NOMO-1 treated with dmso at 0.1 percent for 144 hours (cell line): ENCODE data around the gene DOCK6.

Experiments
- DNase-seq: peaks from one replicate; lab custom pipeline; 2025; ENCODE audit not compliant: unreplicated experiment; lab: John Stamatoyannopoulos, UW

The DOCK6 gene

DNA sequence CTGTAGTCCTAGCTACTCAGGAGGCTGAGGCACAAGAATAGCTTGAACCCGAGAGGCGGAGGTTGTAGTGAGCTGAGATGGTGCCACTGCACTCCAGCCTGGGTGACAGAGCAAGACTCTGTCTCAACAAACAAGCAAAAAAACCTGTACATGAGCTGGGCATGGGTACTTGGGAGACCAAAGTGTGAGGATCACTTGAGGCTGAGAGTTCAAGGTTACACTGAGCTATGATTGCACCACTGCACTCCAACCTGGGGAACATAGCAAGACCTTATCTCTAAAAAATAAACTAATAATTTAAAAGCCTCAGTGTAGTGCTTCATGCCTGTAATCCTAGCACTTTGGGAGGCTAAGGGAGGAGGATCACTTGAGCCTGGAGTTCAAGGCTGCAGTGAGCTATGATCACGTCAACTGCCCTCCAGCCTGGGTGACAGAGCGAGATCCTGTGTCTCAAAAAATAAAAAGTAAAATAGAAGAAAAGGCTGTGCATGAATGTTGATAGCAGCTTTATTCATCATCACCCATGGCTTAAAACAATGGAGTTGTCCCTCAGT, 12.3 kb upstream of the DOCK6 start:
- DNase-seq = no peak

DNA sequence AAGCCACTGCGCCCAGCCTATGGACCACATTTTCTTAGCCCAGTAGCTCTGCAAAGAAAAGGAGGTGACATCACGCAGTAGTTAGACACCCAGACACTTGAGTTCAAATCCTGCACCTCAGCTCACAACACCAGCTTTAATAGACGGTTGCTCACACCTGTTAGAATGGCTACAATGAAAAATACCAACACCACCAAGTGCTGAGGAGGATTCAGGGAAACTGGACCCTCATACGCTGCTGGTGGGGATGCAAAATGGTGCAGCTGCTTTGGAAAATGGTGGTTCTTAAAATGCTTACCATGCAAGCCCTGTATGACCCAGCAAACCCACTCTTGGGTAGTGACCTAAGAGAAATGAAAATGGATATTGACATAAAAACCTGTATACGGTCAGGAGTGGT, 11.7 kb upstream of the DOCK6 start:
- DNase-seq = no peak

DNA sequence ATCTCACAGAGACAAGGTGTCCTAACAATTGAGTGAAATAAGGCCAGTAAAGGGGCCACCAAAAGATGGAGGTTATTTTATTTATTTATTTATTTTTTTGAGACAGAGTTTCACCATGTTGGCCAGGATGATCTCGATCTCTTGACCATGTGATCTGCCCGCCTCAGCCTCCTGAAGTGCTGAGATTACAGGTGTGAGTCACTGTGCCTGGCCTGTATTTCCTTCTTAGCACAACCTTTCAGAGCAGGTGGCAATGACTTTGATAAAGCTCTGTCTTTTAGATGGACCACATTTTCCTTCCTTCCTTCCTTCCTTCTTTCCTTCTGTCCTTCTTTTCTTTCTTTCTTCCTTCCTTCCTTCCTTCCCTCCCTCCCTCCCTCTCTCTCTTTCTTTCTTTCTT, 11.0 kb upstream of the DOCK6 start:
- DNase-seq = no peak

DNA sequence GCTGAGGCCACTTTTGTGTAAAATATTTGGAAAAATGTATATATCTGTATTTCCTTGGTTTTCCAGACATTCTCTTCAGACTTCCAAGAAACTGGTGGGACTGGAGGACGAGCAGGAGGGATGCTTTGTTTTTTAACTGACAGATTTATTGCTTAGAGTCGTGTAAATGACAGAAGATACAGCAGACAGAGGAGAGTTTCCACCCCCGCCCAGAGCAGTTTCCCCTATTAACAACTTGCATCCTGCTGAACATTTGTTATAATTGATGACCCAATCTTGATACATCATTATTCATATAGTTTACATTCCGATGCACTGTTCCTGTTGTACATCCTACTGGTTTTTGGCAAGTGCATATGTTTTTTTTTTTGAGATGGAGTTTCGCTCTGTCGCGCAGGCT, 7.1 kb upstream of the DOCK6 start:
- no peak for DNase-seq

DNA sequence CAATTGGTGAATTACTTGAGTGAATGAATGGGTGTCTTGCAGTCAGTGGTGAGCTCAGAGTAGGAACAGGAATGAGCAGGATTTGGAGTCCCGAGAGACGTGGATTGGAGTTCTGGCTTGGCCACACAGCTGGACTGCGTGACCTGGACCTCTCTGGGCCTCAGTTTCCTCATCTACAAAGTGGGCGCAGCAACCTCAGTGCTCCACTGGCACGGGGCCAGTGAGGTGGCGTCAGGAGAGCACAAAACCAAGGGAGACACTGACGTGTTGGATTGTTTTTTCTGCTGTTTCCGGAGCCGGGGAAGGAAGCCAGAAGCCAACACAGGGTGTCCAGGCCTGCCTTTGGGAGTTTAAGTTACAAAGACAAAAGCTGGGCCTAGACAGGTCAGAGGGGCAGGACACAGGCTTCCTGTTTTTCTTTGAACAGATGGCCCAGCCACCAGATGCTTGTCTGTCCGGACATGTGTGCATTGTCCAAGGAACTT, 6.5 kb upstream of the DOCK6 start:
- DNase-seq = no peak

DNA sequence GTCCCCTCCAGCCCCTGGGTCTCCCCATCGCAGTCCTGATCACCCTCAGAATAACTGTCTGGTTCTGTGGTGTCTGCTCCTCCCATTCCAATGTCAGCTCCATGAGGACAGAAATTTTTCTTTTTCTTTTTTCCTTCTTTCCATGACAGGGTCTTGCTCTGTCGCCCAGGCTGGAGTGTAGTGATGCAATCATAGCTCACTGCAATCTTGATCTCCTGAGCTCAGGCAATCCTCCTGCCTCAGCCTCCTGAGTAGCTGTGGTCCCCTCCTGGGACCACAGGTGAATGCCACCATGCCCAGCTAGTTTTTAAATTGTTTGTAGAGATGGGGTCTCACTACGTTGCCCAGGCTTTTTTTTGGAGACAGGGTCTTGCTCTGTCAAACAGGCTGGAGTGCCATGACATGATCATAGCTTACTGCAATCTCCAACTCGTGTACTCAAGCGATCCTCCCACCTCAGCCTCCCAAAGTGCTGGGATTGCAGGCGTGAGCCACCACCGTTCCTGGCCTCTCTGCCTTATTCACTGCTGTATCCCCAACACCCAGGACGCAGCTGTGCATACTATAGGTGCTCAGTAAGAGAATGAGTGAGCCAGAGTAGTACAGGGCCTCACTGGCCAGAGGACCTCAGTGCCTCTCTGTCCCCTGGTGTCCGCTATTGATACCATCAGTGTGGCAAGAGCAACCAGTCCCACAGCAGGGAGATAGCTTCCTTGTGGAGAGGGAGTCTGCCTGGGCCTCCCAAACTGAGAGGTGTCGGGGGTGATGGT, 5.2 kb upstream of the DOCK6 start:
- DNase-seq = no peak

DNA sequence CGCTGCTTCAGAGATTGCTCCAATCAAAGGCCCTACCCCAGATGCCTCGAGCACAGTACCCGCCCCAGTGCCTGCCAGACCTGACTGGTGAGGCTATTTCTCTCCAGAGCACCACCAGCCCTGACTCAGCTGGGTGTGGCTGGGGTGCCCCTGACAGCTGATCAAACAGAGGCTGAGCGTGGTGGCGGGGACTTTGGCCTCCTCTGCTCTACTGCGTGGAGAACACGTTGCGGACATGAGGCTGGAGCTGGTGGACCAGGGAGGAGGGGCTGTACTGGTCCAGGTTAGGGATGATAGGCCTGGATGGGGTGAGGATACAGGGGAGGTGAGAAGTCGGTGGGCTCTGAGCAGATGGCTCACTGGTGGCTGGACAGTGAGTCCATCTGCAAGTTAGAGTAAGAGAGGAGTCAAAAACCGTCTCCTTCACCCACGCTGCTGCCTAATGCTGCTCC, 3.5 kb upstream of the DOCK6 start:
- no peak for DNase-seq

DNA sequence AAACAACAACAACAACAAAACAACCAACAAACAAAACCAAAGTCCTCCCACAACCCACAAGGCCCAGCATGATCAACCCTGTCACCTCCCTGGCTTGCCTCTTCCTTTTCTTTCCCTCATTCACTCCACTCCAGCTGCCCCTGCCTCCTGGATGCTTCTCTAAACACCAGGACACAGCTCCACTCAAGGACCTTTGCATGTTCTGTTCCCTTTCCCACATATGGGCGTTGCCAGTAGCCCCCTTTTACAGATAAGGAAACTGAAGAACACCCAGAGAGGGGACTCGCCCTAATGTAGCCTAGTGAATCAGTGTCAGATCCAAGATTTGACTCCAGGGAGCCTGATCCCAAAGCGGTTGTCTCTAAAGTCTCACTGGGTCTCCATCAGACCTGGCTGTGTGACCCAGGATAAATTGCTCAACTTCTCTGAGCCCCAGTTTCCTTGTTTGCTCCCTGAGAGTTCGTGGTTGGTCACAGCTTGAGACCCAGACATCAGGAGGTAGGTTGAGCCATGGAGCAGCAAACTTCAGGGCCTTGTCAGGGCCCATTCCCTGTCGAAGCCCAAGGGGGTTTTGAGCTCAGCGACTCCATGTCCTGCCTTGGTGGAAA, 3.0 kb upstream of the DOCK6 start:
- DNase-seq = no peak

DNA sequence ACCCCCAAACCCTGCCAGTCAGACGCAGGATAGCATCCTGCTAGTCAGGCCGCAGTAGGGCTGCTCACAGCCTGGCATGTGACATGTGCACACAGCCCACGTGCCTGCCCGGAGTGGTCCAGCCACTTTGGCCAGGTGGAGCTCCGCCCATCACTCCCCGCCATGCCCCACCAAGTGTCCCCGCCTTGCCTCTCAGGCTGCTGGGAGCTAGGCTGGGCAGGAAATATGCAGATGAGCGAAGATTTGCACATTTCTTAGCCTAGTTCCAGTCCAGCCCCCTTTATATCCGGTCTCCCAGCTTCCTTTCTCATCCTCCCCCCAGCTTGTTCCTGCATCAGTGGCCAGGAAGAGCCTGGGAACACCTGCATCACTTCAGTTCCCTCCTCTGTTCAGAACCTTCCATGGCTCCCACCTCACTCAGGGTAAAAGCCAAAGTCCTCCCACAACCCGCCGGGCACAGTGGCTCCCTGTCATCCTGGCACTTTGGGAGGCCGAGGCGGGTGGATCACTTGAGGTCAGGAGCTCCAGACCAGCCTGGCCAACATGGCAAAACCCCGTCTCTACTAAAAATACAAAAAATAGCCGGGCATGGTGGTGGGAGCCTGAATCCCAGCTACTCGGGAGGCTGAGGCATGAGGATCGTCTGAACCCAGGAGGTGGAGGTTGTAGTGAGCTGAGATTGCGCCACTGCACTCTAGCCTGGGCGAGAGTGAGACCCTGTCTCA, 2.3 kb upstream of the DOCK6 start:
- no peak for DNase-seq

DNA sequence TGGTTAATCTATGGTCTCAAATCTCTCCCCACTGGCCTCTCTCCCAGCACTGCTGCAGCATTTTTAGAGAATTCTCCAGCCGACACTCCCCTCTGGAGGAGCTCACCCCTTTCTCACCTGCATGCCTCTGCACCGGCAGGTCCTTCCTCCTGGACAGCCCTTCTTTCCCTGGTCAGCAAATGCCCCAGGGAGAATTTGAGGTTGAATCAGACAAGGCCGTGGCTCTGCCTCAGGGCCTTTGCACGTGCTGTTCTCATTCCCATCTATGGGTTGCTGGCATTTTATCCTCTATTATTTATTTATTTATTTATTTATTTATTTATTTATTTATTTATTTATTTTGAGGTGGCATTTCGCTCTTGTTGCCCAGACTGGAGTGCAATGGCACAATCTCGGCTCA, 1.4 kb upstream of the DOCK6 start:
- no peak for DNase-seq

DNA sequence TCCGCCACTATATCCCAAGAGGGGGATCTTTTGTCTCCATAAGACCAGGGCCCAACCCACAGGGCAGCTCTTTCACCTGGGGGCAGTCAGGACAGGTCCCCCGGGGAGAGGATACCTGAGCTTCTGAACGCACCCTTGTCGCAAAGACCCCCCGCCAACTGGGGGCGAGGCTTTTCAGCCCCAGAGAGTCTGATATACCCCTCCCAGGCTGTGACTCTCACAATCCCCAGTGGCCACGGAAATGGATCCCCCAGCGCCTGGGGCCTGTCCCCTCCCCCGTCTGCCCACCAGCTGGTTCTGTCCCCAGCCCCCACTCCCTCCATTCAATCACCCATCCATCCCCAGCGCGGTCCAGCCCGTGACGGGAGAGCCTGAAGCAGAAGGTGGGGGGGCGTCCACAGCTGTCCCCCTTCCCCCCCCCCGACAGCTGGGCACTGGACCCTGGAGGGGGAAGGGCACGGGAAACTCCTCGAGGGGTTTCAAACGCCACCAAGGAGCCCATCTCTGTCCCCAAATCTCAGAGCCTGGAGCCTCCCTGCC, 823 bp downstream of the DOCK6 start:
- no peak for DNase-seq

DNA sequence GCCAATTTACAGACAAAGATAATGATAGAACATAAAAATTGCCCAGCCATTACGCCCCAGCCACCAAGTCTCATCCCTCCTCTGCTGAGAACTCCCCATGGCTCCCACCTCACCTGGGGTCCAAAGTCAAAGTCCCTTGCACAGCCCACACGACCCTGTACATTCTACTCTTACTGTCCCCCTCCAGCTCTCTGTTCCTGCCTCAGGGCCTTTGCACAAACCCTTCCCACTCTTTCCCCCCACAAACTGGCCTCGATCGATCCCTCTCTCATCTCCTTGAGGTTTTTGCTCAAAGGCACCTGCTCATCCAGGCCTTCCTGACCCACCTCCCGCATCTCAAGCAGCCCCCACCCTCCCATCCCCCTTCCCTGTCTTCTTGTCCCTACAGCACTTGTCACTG, 1.3 kb downstream of the DOCK6 start:
- no peak for DNase-seq

DNA sequence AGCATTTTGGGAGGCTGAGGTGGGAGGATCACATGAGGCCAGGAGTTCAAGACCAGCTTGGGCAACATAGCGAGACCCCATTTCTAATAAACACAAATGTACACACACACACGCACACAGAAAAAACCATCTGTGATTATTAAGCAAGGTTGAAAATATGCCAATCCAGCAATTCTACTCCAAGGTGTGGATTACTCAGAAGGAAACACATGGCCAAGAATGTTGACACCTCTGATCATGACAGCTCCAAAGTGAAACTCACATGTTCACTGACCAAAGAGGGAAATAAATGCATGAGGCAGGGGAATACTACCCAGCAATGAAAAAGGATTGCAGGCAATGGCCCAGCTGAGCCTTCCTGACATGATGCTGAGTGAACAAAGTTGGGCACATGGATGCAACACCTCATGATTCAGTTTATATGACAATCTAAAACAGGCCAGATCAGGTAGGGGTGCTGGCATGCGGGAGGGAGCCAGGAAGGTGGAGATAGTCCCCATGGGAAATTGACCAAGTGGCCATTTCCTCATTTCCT, 4.4 kb downstream of the DOCK6 start:
- DNase-seq = no peak

DNA sequence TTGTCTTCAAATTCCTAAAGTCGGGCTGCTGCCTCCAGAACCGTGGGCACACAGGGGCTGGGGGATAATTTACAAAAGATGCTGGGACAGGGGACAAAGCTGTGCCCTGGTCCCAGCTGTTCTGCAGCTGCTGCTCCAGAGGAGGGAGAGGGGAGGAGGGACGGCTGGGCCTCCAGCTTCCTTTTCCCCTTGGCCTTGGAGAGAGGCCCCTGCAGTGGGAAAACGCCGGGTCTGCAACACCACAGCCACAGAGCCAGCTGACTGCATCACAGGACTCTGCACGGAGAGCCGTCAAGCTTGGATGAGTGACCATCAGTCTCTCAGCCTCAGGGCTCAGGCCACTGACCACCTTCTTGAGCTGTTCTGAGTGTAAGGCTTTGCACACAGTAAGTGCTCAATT, 6.1 kb downstream of the DOCK6 start:
- no peak for DNase-seq

DNA sequence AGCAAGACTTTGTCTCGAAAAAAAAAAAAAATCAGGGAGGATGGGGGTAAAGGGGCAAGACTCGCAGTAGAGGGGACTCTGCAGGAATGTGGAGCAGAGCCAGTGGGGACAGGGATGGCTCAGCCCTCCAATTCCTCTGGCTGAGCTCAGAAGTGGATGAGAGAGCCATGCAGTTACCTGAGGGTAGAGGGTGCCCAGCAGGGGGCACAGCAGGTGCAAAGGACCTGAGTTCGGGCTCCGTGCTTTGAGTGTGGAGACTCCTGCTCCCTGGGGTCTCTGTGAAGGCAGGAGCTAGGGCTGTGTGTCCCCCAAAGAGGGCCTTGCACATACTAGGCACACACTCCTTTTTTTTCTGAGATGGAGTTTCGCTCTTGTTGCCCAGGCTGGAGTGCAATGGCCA, 7.7 kb downstream of the DOCK6 start:
- DNase-seq = no peak

DNA sequence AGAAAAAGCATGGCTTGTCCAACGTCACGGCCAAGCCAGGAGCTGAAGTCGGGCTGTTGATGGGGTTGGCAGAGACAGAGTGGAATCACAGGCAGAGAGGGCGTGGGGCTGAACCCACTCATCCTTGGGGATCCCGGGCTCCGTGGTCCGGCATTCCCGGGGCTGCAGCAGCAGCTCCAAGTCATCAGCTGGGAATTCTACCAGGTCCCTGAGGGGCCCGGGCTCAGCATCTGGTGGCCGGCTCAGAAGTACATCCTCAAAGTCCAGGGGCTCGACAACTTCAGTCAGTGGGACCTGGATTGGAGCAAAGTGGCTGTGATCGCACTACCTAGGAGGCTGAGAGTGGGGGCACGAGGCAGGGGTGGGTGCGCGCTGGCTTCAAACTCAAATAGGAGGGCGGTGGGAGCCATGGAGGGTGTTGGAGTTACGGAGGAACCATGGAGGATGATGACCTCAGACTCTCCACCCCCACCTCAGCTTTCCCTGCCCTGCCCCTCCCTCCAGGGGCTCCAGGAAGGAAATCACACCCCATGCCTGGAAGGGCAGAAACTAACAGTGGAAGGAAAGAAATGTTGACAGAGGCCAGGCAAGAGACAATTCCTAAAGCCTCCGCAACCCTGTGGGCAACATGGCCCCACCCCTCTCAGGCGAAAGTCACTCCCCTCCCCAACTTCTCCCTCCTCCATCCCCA, 9.5 kb downstream of the DOCK6 start:
- DNase-seq = no peak

DNA sequence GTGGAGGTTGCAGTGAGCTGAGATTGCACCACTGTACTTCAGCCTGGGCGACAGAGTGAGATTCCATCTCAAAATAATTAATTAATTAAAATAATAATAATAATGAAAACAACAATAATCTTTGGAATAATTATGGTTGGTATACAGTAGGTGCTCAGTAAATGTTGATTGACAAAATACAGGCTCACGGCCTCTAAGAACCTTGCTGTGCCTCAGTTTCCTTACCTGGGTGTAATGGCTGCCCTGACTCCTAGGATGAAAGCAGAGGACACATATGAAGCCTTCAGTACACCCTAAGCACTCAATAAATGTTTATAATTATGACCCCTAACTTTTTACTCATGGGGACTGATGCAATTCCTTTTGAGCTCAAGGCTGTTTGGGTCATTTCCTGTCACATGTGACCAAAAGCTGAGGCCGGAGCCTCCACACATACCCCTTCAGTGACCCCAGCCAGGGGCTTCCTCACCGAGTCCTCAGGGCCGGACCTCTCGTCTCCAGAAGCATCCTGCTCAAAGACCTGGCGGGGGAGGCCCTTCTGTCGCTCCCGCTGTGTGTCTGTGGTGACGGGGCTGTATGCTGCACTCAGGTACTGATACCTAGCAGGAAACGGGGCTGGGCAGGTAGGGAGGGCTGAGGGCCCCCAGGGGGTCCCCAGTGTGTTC, 10.5 kb downstream of the DOCK6 start:
- DNase-seq = no peak

DNA sequence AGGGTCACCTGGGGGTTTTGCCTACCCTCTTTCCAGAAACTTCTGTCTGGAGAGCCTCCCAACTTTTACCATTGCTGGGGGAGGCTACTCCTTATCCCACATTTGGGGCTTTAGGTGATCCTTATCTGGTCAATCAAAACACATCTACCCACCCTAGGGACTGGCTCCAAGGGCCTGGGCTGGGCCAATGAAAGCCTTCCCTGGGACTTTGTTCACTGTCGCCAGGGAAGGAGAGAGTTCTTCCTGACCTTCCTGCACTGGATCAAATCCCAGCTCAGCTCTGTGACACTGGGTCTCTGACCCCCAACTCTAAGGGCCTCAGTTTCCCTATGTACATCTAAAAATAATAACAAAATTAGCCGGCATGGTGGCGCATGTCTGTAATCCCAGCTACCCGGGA, 11.1 kb downstream of the DOCK6 start:
- no peak for DNase-seq

DNA sequence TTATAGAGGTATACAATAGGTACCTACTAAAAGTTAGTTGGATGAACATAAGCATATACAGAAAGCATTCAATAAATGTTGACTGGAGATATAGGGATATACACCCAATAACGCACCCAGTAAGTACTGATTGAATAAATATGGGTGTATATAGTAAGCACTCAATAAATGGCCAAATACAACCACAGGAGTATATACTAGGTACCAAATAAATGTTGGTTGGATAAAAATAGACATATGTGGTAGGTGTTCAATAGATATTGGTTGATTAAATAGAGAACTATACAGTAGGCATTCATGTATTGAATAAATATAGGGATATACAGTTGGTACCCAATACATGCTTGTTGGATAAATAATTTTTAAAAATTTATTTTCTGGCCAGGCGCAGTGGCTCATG, 13.5 kb downstream of the DOCK6 start:
- no peak for DNase-seq

DNA sequence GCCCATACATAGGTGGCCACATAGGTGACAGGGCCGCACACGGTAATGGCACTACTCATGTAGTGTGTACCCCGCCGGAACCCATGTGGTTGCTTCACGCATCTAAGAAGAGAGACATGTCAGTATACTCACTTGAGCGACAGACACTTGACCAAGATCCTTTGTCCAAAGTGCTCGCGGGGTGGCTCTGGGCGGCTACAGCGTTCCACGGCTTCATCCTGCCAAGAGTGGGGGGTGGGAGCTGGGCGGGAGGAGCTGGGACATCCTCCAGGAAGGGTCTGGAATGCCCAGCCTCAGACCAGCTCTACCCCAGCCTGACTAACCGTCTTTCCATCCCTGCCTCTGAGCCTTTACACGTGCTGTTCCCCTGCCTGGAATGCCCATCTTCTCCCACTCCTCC, 14.4 kb downstream of the DOCK6 start:
- DNase-seq = no peak
